Right lobe of liver (tissue), 4 donors: ENCODE data around the gene SLC35F4.

ENCODE experiments used
- POLR2A ChIP-seq: fragments of 450-650 bp; IDR thresholded peaks from one replicate; pipeline ENCODE4 v1.6.1; 2017; ENCODE audit warnings: antibody characterized with exemption, mild to moderate bottlenecking
- TF ChIP-seq, protein P1 (sequence below), 4 donors: fragments of 200-600 bp in 3 of 4; fragments of 450-650 bp in 1 of 4; IDR thresholded peaks; one replicate each; pipeline versions ENCODE4 v1.5.1 to v1.8.0; 2016 to 2022; ENCODE audit warnings: antibody characterized with exemption in 4 of 4, mild to moderate bottlenecking in 2 of 4
- donor health status: DM: no; HTN: no; CAD: no.
- donor health status: DM: no; HTN: no; CAD: no.
- donor health status: DM: no; HTN: yes; CAD: no.

- TF ChIP-seq, protein P1, sequence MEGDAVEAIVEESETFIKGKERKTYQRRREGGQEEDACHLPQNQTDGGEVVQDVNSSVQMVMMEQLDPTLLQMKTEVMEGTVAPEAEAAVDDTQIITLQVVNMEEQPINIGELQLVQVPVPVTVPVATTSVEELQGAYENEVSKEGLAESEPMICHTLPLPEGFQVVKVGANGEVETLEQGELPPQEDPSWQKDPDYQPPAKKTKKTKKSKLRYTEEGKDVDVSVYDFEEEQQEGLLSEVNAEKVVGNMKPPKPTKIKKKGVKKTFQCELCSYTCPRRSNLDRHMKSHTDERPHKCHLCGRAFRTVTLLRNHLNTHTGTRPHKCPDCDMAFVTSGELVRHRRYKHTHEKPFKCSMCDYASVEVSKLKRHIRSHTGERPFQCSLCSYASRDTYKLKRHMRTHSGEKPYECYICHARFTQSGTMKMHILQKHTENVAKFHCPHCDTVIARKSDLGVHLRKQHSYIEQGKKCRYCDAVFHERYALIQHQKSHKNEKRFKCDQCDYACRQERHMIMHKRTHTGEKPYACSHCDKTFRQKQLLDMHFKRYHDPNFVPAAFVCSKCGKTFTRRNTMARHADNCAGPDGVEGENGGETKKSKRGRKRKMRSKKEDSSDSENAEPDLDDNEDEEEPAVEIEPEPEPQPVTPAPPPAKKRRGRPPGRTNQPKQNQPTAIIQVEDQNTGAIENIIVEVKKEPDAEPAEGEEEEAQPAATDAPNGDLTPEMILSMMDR (IDR thresholded peaks at IDR 0.05) = no peak
- no peak for TF ChIP-seq POLR2A
Measured at GRCh38 chr14:57737598-57737997, 128.3 kb downstream of the SLC35F4 start.
